Keratinocyte (primary cell): ENCODE measurements around the gene TMC1. TPM values are rescaled to one million over a fixed set of nuclear protein-coding genes. Genes with fewer than 3 reads are reported as not detected.

Experiments
- DNase-seq: peaks from one replicate; pipeline ENCODE4 v3.0.0-alpha.2; 2011; ENCODE audit warnings: low read depth, missing footprints, low spot score
- FAIRE-seq: peaks from 2 replicates; lab custom pipeline; 2011; peaks lifted over from hg19 to GRCh38; lab: Jason Lieb, UNC
- H2AFZ ChIP-seq: 2 replicates; pipeline ENCODE4 v1.6.0; 2012; ENCODE audit warnings: low read length, control low read depth, inconsistent platforms; ENCODE audit not compliant: control insufficient read depth
- H3K27ac ChIP-seq: 2 replicates; pipeline ENCODE4 v1.5.1; 2011; ENCODE audit warnings: low read length; ENCODE audit not compliant: control insufficient read depth, insufficient read depth
- H3K27me3 ChIP-seq: 3 replicates; pipeline ENCODE4 v1.6.0; 2011; ENCODE audit warnings: low read length; ENCODE audit not compliant: control insufficient read depth, insufficient read depth; ENCODE audit errors: extremely low read depth
- H3K36me3 ChIP-seq, 2 experiments: 2 replicates in 1 of 2; 3 replicates in 1 of 2; pipeline ENCODE4 v1.5.1; 2011; ENCODE audit warnings: low read length in 2 of 2, mild to moderate bottlenecking in 1 of 2; ENCODE audit not compliant: control insufficient read depth in 2 of 2, insufficient read depth in 2 of 2; ENCODE audit errors: extremely low read depth in 1 of 2
- H3K4me1 ChIP-seq: 3 replicates; pipeline ENCODE4 v1.5.1; 2011; ENCODE audit warnings: low read length; ENCODE audit not compliant: control insufficient read depth, insufficient read depth; ENCODE audit errors: extremely low read depth
- H3K4me2 ChIP-seq: 3 replicates; pipeline ENCODE4 v1.6.0; 2011; ENCODE audit warnings: low read depth, low read length; ENCODE audit not compliant: control insufficient read depth, insufficient read depth; ENCODE audit errors: extremely low read depth
- H3K4me3 ChIP-seq, 3 experiments: fragments of 200-600 bp in 1 of 3; sonication (generic) in 1 of 3; 2 replicates in 2 of 3; 3 replicates in 1 of 3; pipeline ENCODE4 v1.5.1; 2011 to 2016; ENCODE audit warnings: low read length in 3 of 3, mild to moderate bottlenecking in 3 of 3, control low read depth in 2 of 3, inconsistent platforms in 1 of 3, low read depth in 1 of 3, mixed read lengths in 1 of 3, mixed run types in 1 of 3, moderate library complexity in 1 of 3; ENCODE audit not compliant: control insufficient read depth in 2 of 3, insufficient read depth in 2 of 3; ENCODE audit errors: extremely low read depth in 1 of 3
- H3K79me2 ChIP-seq: 2 replicates; pipeline ENCODE4 v1.6.0; 2012; ENCODE audit warnings: low read length; ENCODE audit not compliant: control insufficient read depth, insufficient read depth
- H3K9ac ChIP-seq: 3 replicates; pipeline ENCODE4 v1.6.0; 2011; ENCODE audit warnings: low read length; ENCODE audit not compliant: control insufficient read depth, insufficient read depth; ENCODE audit errors: extremely low read depth
- H3K9me1 ChIP-seq: 3 replicates; pipeline ENCODE4 v1.6.0; 2011; ENCODE audit warnings: low read length; ENCODE audit not compliant: control insufficient read depth, insufficient read depth; ENCODE audit errors: extremely low read depth
- H3K9me3 ChIP-seq: 2 replicates; pipeline ENCODE4 v1.5.1; 2012; ENCODE audit warnings: low read depth, low read length; ENCODE audit not compliant: control insufficient read depth
- H4K20me1 ChIP-seq: 3 replicates; pipeline ENCODE4 v1.6.0; 2011; ENCODE audit warnings: low read length; ENCODE audit not compliant: control insufficient read depth, insufficient read depth; ENCODE audit errors: extremely low read depth
- CTCF ChIP-seq, 3 experiments: IDR thresholded peaks in 1 of 3; conservative IDR thresholded peaks in 1 of 3; optimal IDR thresholded peaks in 1 of 3; 2 replicates in 2 of 3; 3 replicates in 1 of 3; pipeline versions ENCODE3 to v1.5.1; 2011; ENCODE audit warnings: low read length in 3 of 3, mild to moderate bottlenecking in 3 of 3, moderate library complexity in 2 of 3, control low read depth in 1 of 3, inconsistent platforms in 1 of 3; ENCODE audit not compliant: insufficient read depth in 2 of 3; ENCODE audit errors: extremely low read depth in 1 of 3
- EZH2 ChIP-seq: IDR thresholded peaks from one replicate; pipeline ENCODE4 v1.6.1; 2012; ENCODE audit warnings: inconsistent platforms, mild to moderate bottlenecking, low read length, moderate library complexity
- dilution Hi-C: fragments of 300-500 bp; cut with MboI; formaldehyde crosslinking; loops from one replicate; pipeline ENCODE4 v1.7.0; 2020; ENCODE audit warnings: low sequenced_read_pairs; ENCODE audit not compliant: extremely low pct_ligation_motif_present
- polyA plus RNA-seq, 5 experiments: library from polyadenylated mRNA; depleted of rRNA in 3 of 5; stranded (reverse) in 3 of 5; stranded (forward) in 1 of 5; unstranded in 1 of 5; fragments of >200 nt; gene quantifications; 1 replicate in 1 of 5; 2 replicates in 3 of 5; 3 replicates in 1 of 5; pipeline versions ENCODE4 v1.2.1 to v1.2.3, GENCODE V29; 2011 to 2012; ENCODE audit warnings: missing spikeins in 2 of 5, low read depth in 1 of 5, low replicate concordance in 1 of 5

Gene TMC1
- polyA plus RNA-seq, 1 donor (not counting 4 experiments of a cell fraction or from before 2014, with no cell fraction given), result 0.05 TPM

- no peaks in the 10 kb centered on the region for H3K79me2 ChIP-seq
- no peak overlapping the region for H3K4me2 ChIP-seq
- H3K4me1 ChIP-seq, result no peaks in the 10 kb centered on the region
- H3K4me3 ChIP-seq, result no peak overlapping the region
- no peak overlapping the region for H3K9ac ChIP-seq
- H2AFZ ChIP-seq, result no peak overlapping the region
- TF ChIP-seq CTCF (optimal IDR thresholded peaks at IDR 0.05 in 1 of 3, IDR thresholded peaks at IDR 0.05 in 1 of 3, conservative IDR thresholded peaks at IDR 0.05 in 1 of 3; ENCODE audit: extremely low read depth in 1 of 3, insufficient read depth in 2 of 3, low read length in 3 of 3) (peak in 1 of 3 experiments; percentile 46), EZH2 (no peak)
- H3K27ac ChIP-seq, result no peak overlapping the region
- no peaks in the 10 kb centered on the region for H3K9me3 ChIP-seq
- DNase-seq (no peak), FAIRE-seq (no peak)
- H3K36me3 ChIP-seq, result no peaks in the 10 kb centered on the region
- dilution Hi-C loops, result no loop called here
- H4K20me1 ChIP-seq, result no peaks in the 10 kb centered on the region
- no peaks in the 10 kb centered on the region for H3K9me1 ChIP-seq
- no peaks in the 10 kb centered on the region for H3K27me3 ChIP-seq
Measured at GRCh38 chr9:72695365-72695764, 174.0 kb downstream of the TMC1 start.

GRCh38 chr9:72696511-72696910, 175.1 kb downstream of the TMC1 start:
- H3K9me3 ChIP-seq, result no peaks in the 10 kb centered on the region
- no peak overlapping the region for H3K4me3 ChIP-seq
- H3K4me1 ChIP-seq, result no peaks in the 10 kb centered on the region
- TF ChIP-seq CTCF (optimal IDR thresholded peaks at IDR 0.05 in 1 of 3, IDR thresholded peaks at IDR 0.05 in 1 of 3, conservative IDR thresholded peaks at IDR 0.05 in 1 of 3; ENCODE audit: extremely low read depth in 1 of 3, insufficient read depth in 2 of 3, low read length in 3 of 3), result no peak
- TF ChIP-seq EZH2, result no peak
- no peak overlapping the region for H3K4me2 ChIP-seq
- H3K9me1 ChIP-seq, result no peaks in the 10 kb centered on the region
- H4K20me1 ChIP-seq, result no peaks in the 10 kb centered on the region
- no peak overlapping the region for H2AFZ ChIP-seq
- H3K9ac ChIP-seq, result no peak overlapping the region
- H3K79me2 ChIP-seq, result no peaks in the 10 kb centered on the region
- H3K36me3 ChIP-seq, result no peaks in the 10 kb centered on the region
- DNase-seq (no peak), FAIRE-seq (no peak)
- dilution Hi-C loops, result no loop called here
- no peaks in the 10 kb centered on the region for H3K27me3 ChIP-seq
- no peak overlapping the region for H3K27ac ChIP-seq
